Ovary (tissue), 3 donors: Measurements from ENCODE around the gene PRMT1.
A peak's percentile ranks its signal among the peaks of the same experiment; 100 is the strongest.

Experiments
- EP300 ChIP-seq: sonication (generic); formaldehyde crosslinking; IDR thresholded peaks from one replicate; pipeline ENCODE4 v1.6.1; 2017; ENCODE audit warnings: antibody characterized with exemption
- POLR2A ChIP-seq: fragments of 450-650 bp; IDR thresholded peaks from one replicate; pipeline ENCODE4 v1.6.1; 2017; ENCODE audit warnings: antibody characterized with exemption, mild to moderate bottlenecking, moderate library complexity
- TF ChIP-seq, protein P1 (sequence below), 3 donors: fragments of 450-650 bp in 2 of 3; fragments of 200-600 bp in 1 of 3; IDR thresholded peaks; one replicate each; pipeline versions ENCODE4 v1.5.1 to v1.8.0; 2016 to 2022; ENCODE audit warnings: antibody characterized with exemption in 3 of 3, mild to moderate bottlenecking in 1 of 3
- donor health status: DM: no; HTN: no; CAD: no.

DNA sequence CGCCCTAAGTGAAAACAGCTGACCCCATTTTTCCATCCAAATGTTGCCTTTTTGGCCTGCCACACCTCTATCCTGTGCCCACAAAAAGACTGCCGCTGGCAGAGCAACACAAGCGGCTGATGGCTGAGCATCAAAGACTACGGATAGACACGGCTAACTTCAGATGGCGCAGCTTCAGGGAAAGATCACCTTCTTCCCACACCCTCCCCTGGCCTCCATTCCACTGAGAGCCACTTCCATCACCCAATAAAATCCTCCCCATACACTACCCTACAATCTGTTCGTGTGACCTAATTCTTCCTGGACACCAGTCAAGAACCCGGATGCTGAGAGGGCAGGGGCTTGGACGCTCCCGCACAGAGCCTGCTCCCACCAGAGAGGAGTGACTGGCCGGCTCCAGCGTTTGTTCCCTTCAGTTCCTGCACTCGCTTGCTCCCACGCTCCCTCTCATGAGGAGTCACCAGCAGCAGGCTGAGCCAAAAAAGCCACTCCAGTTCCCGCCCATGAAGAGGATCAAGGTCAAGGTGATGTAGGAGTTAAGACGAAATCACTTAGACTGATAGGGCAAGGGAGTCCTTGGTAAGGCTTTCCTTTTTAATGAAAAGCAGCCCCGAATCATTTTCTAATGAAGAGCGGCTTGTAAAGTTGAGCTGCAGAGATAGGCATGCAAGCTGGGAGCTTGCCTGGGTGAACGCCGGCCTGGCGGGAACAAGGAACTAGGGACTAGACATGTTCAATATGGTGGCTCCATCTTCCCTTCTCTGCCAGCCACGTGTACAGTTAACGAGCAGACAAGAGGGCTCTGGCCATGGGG, 50.4 kb downstream of the PRMT1 start:
- TF ChIP-seq POLR2A (no peak), EP300 (no peak)
- TF ChIP-seq, protein P1, sequence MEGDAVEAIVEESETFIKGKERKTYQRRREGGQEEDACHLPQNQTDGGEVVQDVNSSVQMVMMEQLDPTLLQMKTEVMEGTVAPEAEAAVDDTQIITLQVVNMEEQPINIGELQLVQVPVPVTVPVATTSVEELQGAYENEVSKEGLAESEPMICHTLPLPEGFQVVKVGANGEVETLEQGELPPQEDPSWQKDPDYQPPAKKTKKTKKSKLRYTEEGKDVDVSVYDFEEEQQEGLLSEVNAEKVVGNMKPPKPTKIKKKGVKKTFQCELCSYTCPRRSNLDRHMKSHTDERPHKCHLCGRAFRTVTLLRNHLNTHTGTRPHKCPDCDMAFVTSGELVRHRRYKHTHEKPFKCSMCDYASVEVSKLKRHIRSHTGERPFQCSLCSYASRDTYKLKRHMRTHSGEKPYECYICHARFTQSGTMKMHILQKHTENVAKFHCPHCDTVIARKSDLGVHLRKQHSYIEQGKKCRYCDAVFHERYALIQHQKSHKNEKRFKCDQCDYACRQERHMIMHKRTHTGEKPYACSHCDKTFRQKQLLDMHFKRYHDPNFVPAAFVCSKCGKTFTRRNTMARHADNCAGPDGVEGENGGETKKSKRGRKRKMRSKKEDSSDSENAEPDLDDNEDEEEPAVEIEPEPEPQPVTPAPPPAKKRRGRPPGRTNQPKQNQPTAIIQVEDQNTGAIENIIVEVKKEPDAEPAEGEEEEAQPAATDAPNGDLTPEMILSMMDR (IDR thresholded peaks at IDR 0.05): peak in 1 of 3 donors; percentile 12
